DND-41 (cell line): ENCODE results near the gene DENND6A.

Experiments
- ATAC-seq: fragments of 200-7000 bp; cut with Tn5 transposase; 3 replicates; pipeline ENCODE4 v1.9.1; 2021; ENCODE audit warnings: low read depth; ENCODE audit not compliant: insufficient read depth
- DNase-seq: peaks from one replicate; pipeline ENCODE4 v3.0.0-alpha.2; 2020
- H2AFZ ChIP-seq: 2 replicates; pipeline ENCODE4 v1.6.0; 2012; ENCODE audit warnings: low read depth, low read length
- H3K27ac ChIP-seq: 2 replicates; pipeline ENCODE4 v1.5.1; 2012; ENCODE audit warnings: low read length, inconsistent platforms
- H3K27me3 ChIP-seq: fragments of 200-600 bp; sonication (generic); 2 replicates; pipeline ENCODE4 v1.6.0; 2012; ENCODE audit warnings: low read length, mild to moderate bottlenecking, inconsistent platforms; ENCODE audit not compliant: insufficient read depth, poor library complexity
- H3K36me3 ChIP-seq: 2 replicates; pipeline ENCODE4 v1.5.1; 2012; ENCODE audit warnings: low read length, inconsistent platforms; ENCODE audit not compliant: insufficient read depth
- H3K4me1 ChIP-seq: 2 replicates; pipeline ENCODE4 v1.5.1; 2012; ENCODE audit warnings: mild to moderate bottlenecking, low read length; ENCODE audit not compliant: insufficient read depth
- H3K4me2 ChIP-seq: 2 replicates; pipeline ENCODE4 v1.6.0; 2012; ENCODE audit warnings: mild to moderate bottlenecking, moderate library complexity, low read length, inconsistent platforms; ENCODE audit not compliant: insufficient read depth
- H3K4me3 ChIP-seq, 2 experiments: fragments of 200-600 bp in 1 of 2; shearing (Covaris generic) in 1 of 2; 2 replicates each; pipeline ENCODE4 v1.5.1; 2012 to 2016; ENCODE audit warnings: inconsistent platforms in 2 of 2, low read length in 2 of 2, mild to moderate bottlenecking in 2 of 2, low read depth in 1 of 2, moderate library complexity in 1 of 2
- H3K79me2 ChIP-seq: 2 replicates; pipeline ENCODE4 v1.6.0; 2012; ENCODE audit warnings: low read length, inconsistent platforms; ENCODE audit not compliant: insufficient read depth
- H3K9ac ChIP-seq: 2 replicates; pipeline ENCODE4 v1.6.0; 2012; ENCODE audit warnings: low read depth, mild to moderate bottlenecking, inconsistent platforms, low read length, moderate library complexity
- H3K9me3 ChIP-seq: 2 replicates; pipeline ENCODE4 v1.5.1; 2012; ENCODE audit warnings: low read length, moderate library complexity, mild to moderate bottlenecking, inconsistent platforms; ENCODE audit not compliant: insufficient read depth, severe bottlenecking
- H4K20me1 ChIP-seq: 2 replicates; pipeline ENCODE4 v1.6.0; 2012; ENCODE audit warnings: low read length; ENCODE audit not compliant: insufficient read depth
- CTCF ChIP-seq: IDR thresholded peaks from 2 replicates; pipeline ENCODE4 v1.5.1; 2012; ENCODE audit warnings: borderline replicate concordance, low read length, moderate library complexity, mild to moderate bottlenecking; ENCODE audit not compliant: poor library complexity, severe bottlenecking; ENCODE audit errors: extremely low read depth
- EZH2 ChIP-seq: IDR thresholded peaks from 3 replicates; pipeline ENCODE4 v1.6.1; 2012; ENCODE audit warnings: borderline replicate concordance, low read depth, mild to moderate bottlenecking, moderate library complexity, low read length, inconsistent platforms; ENCODE audit not compliant: severe bottlenecking

The DENND6A gene

GRCh38 chr3:57594576-57594975 lies 98.3 kb downstream of the DENND6A start:
- Histone ChIP-seq H3K36me3 (peaks cover 26% of the 10 kb centered on the region), H3K27ac (0 out of 2 replicates have a peak overlapping the region, but pooled peaks have one; percentile 8), H3K4me3 (peak overlapping the region in 1 of 2 experiments; percentile 83; a peak in 1 of 4 replicates), H3K4me2 (peak overlapping the region; percentile 73), H3K9me3 (no peaks in the 10 kb centered on the region), H4K20me1 (peaks cover 52% of the 10 kb centered on the region), H3K4me1 (peaks cover 47% of the 10 kb centered on the region), H3K9ac (peak overlapping the region; percentile 74), H3K27me3 (no peaks in the 10 kb centered on the region), H2AFZ (no peak overlapping the region), H3K79me2 (peaks cover 94% of the 10 kb centered on the region)
- DNase-seq, result no peak
- ATAC-seq, result no peak
- TF ChIP-seq CTCF (no peak), EZH2 (no peak)

- Histone ChIP-seq H3K9me3 (no peaks in the 10 kb centered on the region), H3K36me3 (peaks cover 29% of the 10 kb centered on the region), H3K79me2 (peaks cover 95% of the 10 kb centered on the region), H3K4me2 (peak overlapping the region; percentile 73), H3K9ac (no peak overlapping the region), H3K27ac (no peak overlapping the region), H3K27me3 (no peaks in the 10 kb centered on the region), H4K20me1 (peaks cover 54% of the 10 kb centered on the region), H3K4me3 (no peak overlapping the region), H2AFZ (no peak overlapping the region), H3K4me1 (peaks cover 42% of the 10 kb centered on the region)
- no peak for TF ChIP-seq EZH2
- TF ChIP-seq CTCF, result no peak
- ATAC-seq (no peak), DNase-seq (no peak)
These were observed 98.7 kb downstream of the DENND6A start for GRCh38 chr3:57594144-57594543.

- no peaks in the 10 kb centered on the region for H3K27me3 ChIP-seq
- H3K9me3 ChIP-seq, result no peaks in the 10 kb centered on the region
- ATAC-seq (no peak), DNase-seq (no peak)
- no peak overlapping the region for H3K4me3 ChIP-seq
- TF ChIP-seq CTCF, result no peak
- H3K9ac ChIP-seq, result no peak overlapping the region
- peaks cover 98% of the 10 kb centered on the region for H3K79me2 ChIP-seq
- H3K4me1 ChIP-seq, result peaks cover 32% of the 10 kb centered on the region
- peaks cover 61% of the 10 kb centered on the region for H4K20me1 ChIP-seq
- no peak overlapping the region for H2AFZ ChIP-seq
- peaks cover 31% of the 10 kb centered on the region for H3K36me3 ChIP-seq
- H3K4me2 ChIP-seq, result peak overlapping the region; percentile 12; the same call in 1 of the 2 replicates
- no peak overlapping the region for H3K27ac ChIP-seq
These were observed 100.6 kb downstream of the DENND6A start for GRCh38 chr3:57592306-57592705.

GRCh38 chr3:57587905-57588304 lies 105.0 kb downstream of the DENND6A start:
- Histone ChIP-seq H3K27me3 (no peaks in the 10 kb centered on the region), H2AFZ (no peak overlapping the region), H3K27ac (no peak overlapping the region), H3K9me3 (no peaks in the 10 kb centered on the region), H3K4me3 (no peak overlapping the region), H3K79me2 (peaks cover 99% of the 10 kb centered on the region), H4K20me1 (peaks cover 58% of the 10 kb centered on the region), H3K4me1 (0 out of 2 replicates have a peak, but pooled peaks cover 3% of the 10 kb centered on the region), H3K4me2 (no peak overlapping the region), H3K9ac (no peak overlapping the region), H3K36me3 (peaks cover 44% of the 10 kb centered on the region)
- ATAC-seq (no peak), DNase-seq (no peak)
- no peak for TF ChIP-seq CTCF
- no peak for TF ChIP-seq EZH2
